Frontal cortex (tissue), 4 donors: ENCODE measurements around the gene EFR3B. TPM values are rescaled to one million over a fixed set of nuclear protein-coding genes. Genes with fewer than 3 reads are reported as not detected.

Experiments used
- DNase-seq, 2 donors: peaks; one replicate each; pipeline ENCODE4 v3.0.0; 2012; ENCODE audit warnings: low spot score in 2 of 2
- FAIRE-seq: peaks from 2 replicates; lab custom pipeline; 2012; peaks lifted over from hg19 to GRCh38; lab: Jason Lieb, UNC
- small RNA-seq: library from RNA; depleted of rRNA; stranded (forward); fragments of <200 nt; gene quantifications from one replicate; pipeline ENCODE3, GENCODE V24; 2014
- total RNA-seq: library from RNA; depleted of rRNA; stranded (reverse); fragments of >200 nt; gene quantifications from one replicate; pipeline ENCODE4 v1.2.3, GENCODE V29; 2014
- donor health status: control.
- donor health status: control.
- donor health status: control.

EFR3B gene
- total RNA-seq, 1 donor from 2014 or later: 42.0 TPM

DNA sequence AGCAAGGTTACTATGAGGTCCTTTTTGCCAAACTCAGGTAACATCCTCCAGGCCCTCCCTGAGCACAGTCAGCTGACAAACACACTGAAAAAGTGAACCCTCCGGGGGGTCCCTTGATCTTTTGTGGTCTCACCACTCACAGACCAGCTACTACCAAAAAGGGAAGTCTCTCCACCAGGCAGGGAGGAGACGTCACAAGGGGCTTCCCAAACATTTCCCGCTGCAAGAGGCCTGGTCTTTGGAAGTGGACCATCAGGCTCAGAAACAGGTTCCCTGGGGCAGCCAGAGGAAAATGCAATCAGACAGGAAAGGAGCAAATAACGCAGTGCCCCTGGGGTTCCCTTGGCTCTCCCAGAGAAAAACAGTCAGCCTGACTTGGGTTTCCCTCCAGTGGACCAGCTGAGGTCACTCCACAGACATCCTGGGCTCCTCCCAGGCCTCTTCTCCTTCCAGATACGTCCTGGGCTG is 165.2 kb downstream of the EFR3B start:
- FAIRE-seq: no peak
- no peak for DNase-seq

Small RNA genes within 50 kb of the gene (small RNA-seq; reads per million reads assigned to genes)
- gene RF00019 (not detected), gene RN7SL856P (not detected)

Other genes starting within 250 kb of the EFR3B start
- gene PTRHD1, start 248.7 kb upstream of the EFR3B start, total RNA-seq: 41.2 TPM
- 10.6 TPM for gene CENPO, start 248.7 kb upstream of the EFR3B start, total RNA-seq
- 23.2 TPM for gene ADCY3, start 121.8 kb upstream of the EFR3B start, total RNA-seq
- 13.0 TPM for gene DNAJC27, start 70.1 kb upstream of the EFR3B start, total RNA-seq
- gene POMC, start 126.5 kb downstream of the EFR3B start, total RNA-seq: 1.2 TPM